GM21528 (cell line): ENCODE data around the gene GRIN3A.

Experiments
- ATAC-seq: cut with Tn5 transposase; IDR thresholded peaks from one replicate; pipeline ENCODE4 v1.9.1; 2021; ENCODE audit warnings: mild to moderate bottlenecking, moderate library complexity; ENCODE audit not compliant: unreplicated experiment, low FRiP score

Gene GRIN3A

GRCh38 chr9:101533334-101534204 lies 204.9 kb downstream of the GRIN3A start, which contains the start of gene RNF20:
RNF20 (plus strand) TSS chr9:101533853; CDS start chr9:101535424, 1,571 bp downstream.
- ATAC-seq, result peak; percentile 99

- ATAC-seq, result peak; percentile 46
Measured at GRCh38 chr9:101530076-101530711, 208.3 kb downstream of the GRIN3A start.

GRCh38 chr9:101528015-101528414 lies 210.4 kb downstream of the GRIN3A start:
- no peak for ATAC-seq

GRCh38 chr9:101527066-101527465 lies 211.4 kb downstream of the GRIN3A start:
- ATAC-seq, result no peak

- ATAC-seq, result no peak
Measured at GRCh38 chr9:101524371-101524770, 214.1 kb downstream of the GRIN3A start.
